GM21528 (cell line): ENCODE data around the gene SORCS2.
A peak's percentile ranks its signal among the peaks of the same experiment; 100 is the strongest.

Source experiments
- ATAC-seq: cut with Tn5 transposase; IDR thresholded peaks from one replicate; pipeline ENCODE4 v1.9.1; 2021; ENCODE audit warnings: mild to moderate bottlenecking, moderate library complexity; ENCODE audit not compliant: unreplicated experiment, low FRiP score

SORCS2 gene

DNA sequence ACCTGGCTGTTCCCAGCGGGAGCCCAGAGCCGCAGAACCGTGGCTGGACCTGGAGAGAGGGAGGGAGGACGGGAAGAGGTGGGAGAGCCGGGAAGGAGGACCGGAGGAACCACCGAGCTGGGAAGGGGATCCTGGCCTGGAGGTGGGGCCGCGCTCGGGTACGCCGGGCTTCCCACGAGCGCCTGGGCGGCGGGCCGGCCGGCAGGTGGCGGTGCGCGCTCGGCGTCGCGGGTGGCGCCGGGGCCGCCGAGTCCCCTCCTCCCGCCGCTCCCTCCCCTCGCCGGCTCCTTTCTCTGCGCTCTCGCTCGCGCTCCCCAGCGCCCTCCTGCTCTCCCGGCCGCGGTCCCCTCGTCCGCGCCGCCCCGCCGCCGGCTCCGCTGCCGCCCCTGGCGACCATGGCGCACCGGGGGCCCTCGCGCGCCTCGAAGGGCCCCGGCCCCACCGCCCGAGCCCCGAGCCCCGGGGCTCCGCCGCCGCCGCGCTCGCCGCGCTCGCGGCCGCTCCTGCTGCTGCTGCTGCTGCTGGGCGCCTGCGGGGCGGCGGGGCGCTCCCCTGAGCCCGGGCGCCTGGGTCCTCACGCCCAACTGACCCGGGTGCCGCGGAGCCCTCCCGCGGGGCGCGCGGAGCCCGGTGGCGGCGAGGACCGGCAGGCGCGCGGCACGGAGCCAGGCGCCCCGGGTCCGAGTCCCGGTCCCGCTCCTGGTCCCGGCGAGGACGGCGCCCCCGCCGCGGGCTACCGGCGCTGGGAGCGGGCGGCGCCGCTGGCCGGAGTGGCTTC lies at the start of gene SORCS2:
Gene SORCS2, plus strand, starts transcription at position 287 of the 778 bp plus-strand sequence.
- peak; percentile 61 for ATAC-seq

DNA sequence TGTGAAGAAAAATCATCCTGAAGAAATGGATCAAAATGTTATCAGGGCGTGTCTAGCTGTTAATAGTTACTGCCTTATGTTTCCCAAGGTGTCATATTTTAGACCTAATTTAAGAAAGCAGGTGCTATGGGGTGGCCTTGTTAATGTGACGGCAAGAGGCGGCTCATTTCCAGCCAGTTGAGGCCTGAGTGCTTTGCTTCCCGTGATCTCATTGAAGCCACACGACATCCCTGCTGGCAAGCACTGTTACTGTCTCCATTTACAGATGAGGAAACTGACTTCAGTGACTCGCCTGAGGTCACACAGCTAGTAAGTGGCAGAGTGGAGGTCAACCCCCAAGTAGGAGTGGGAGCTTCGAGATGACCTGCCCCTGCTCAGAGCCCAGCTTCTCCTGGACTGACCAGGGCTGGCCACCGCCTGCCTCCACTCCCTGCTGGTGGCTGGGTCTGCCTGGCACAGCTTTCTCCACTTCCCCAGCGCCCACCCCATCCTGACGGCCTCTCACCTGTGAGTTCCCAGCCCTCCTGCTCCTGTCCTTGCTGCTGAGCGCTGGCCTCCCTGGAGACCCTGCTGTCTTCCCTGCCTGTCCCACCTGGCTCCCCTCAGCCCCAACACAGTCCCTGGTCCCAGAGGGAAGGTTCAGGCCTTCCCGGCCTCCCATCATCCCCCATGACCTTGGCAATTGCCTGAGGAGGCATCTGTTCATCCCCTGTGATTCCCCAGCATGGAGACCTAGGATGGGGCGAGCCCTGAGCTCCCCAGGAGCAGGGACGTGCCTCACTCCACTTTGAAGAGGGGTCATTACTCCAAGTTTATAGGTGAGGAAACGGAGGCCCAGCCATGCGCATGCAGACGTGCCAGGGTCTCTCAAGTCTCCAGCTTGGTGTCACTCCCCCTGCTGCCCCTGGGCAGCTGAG lies 47.7 kb upstream of the SORCS2 start:
- no peak for ATAC-seq

DNA sequence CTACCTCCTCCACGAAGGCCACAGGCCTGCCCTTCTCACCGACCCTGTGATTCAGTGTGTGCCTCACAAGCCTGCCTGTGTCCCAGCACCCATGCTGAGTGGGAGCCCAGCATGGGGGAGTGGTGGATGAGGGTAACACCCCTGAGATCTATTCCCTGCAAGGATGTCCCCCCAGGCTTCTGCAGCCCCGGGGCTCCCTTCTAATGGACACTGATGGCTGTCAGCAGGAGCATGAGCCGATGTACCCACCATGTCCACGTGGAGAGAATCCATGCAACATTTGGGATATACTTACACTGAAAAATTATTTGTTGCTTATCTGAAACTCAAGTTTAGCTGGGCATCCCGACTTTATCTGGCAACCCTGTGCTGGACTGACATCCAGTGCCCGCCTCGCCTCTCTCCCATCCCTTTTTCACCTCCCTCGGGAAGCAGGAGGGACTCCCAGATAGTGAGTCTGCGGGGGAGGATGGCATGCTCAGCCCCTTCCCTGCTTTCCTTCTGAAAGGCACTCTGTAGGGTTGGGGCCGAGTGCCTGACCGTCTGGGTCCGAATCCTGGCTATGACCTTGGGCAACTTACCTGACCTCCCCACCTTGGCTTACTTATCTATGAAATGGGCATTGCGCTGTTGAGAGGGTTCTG lies 46.9 kb upstream of the SORCS2 start:
- no peak for ATAC-seq

DNA sequence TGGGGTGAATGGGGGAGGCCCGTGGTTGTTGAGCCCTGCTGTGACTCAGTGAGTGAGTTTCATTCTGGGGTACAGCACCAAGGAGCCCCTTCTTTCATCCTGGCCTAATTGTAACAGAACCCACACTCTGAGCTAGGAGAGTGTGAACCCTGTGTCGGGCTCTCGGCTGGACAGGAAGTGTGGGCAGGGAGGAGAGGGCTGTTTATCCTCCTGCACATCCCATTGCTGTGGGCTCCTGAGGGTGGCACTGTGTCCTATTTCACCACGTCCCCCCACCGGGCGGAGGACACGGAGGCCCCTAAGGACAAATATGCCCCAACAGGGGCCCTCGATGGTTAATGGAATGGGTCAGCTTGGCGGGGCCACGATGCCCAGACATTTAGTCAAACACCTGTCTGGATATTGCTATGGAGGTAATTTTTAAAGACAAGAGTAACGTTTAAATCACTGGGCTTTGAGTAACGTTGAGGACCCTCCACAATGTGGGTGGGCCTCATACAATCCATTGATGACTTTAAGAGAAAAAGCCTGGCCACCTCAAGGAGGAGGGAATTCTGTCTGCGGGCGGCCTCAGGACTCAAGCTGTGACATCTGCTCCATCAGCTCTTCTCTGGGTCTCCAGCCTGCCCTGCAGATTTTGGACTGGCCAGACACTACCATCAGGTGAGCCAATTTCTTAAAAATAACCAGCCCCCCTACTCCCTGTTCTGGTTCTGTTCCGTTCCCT lies 46.1 kb upstream of the SORCS2 start:
- no peak for ATAC-seq

DNA sequence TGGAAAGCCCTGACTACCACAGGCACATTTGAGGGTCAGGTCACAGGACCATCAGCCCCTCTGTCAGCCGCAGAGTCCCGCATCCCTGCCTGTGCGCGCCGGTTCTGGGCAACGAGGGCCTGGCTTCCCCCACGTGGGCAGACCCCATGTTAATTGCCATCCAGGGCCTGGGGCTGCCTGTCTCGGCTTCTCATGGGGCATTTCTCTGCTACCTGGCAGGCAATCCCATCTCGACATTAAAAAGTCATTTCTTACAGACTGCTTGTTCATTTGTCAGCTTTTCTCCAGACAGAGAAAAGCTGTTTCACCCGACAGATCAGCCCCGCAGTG lies 45.6 kb upstream of the SORCS2 start:
- ATAC-seq = no peak

DNA sequence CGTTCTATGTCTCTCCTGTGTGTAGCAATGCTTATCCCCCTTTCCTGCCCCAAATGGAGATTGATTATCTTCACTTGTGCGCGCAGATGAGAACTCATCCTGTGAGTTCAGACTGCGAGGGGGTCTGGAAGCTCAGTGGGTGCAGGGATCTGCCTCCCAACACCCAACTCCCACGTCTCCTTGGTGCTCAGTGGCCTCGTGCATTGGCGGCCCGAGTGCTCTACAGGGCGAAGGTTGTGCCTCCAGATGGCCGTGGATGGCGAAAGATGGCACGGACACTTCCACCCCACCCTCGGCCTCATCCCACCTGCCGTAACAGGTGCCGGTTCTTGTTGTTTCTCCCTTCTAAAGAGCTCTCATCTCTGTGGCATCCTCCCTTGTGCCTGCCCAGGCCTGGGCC lies 45.1 kb upstream of the SORCS2 start:
- no peak for ATAC-seq

GRCh38 chr4:7147661-7148310 lies 44.6 kb upstream of the SORCS2 start:
- no peak for ATAC-seq

GRCh38 chr4:7148337-7148736 lies 44.0 kb upstream of the SORCS2 start:
- ATAC-seq = no peak

DNA sequence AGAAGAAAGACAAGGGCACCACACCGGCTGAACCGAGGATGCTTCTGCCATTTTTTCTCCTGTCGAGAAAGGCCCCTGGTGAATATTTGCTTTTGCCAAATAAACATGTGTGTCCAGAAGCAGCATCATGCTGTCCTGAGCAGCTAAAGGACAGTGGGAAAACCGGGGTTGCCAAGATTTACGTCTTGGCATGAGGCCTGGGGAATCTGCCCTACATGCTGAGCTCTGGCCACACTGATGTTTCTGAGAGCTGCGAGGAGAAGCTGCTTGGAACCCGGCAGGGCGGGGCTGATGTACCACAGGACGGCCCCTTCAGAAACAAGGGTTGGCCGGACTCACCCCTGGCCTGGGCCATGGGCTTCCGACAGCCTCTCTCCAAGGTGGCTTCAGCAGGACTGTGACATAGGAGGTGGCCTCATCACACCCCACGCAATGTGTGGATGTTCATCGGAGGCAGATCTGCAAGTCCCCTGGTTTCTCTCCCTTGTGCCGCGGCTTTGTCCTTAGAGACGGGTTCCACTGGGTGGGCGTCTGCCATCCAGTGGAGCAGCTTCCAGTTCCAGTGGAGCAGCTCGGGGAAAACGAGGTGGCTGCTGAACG lies 42.2 kb upstream of the SORCS2 start:
- no peak for ATAC-seq

DNA sequence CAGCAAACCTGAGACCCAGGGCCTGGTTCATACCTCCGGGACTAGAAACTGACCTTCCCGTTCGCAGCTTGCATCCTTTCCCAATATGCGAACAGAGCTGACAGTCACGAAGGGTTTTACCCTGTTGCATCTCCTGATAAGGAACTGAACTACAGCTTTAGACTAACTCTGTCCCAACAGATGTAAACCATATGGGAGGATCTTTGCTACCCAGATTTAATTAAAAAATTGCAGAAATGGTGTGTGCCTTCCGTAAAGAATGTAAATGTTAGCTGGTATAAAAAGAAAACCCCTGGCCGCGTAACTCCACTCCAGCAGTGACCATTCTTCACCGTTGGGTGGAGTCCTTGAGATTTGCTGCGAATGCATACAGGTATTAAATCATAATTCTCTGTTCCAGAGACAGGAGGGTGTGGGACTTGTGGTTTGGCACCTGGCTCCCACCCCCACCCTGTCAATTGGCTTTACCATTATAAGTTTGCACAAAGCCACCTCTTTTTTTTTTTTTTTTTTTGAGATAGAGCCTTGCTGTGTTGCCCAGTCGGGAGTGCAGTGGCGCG lies 40.6 kb upstream of the SORCS2 start:
- no peak for ATAC-seq

GRCh38 chr4:7153711-7154110 lies 38.6 kb upstream of the SORCS2 start:
- ATAC-seq = no peak

- no peak for ATAC-seq
These were observed 37.9 kb upstream of the SORCS2 start for GRCh38 chr4:7154351-7154981.

DNA sequence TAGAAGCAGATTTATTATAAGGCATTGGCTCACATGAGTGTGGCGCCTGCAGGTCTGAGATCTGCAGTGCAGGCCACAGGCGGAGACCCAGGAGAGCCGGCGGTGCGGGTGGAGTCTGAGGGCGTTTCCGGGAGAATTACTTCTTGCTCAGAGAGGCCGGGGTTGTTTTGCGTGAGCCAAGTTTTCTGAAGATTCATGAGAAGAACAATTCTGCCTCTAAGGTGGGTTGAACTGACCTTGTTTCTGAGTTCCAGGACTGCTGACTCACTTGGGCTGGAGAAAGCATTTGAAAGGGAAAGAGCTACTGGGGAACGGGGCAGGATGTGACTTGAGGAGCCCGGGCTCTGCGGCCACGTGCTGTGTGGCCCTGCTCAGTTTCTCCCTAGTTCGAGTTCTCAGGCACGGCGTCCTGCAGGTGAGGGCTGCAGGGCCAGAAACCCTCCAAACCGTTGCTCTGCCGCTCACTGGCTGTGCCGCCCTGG lies 36.7 kb upstream of the SORCS2 start:
- ATAC-seq = no peak

DNA sequence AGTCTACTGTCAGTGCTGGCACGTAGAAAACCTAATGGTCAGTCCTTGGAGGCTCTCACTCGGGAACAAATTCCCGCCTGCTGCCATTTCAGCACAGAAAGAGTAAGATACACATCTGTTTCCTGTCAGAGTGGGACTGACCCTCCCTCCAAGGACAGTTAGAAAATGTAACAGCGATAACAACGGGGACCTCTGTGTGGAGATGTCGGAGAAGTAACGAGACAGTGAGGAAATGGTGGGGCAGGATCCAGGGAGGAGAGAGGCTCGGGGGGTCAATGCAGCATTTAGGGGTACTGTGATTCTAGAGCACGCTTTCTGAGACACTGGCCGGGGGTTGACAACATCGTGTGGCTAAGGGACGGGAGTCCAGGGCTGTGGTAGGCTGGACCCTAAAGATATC lies 36.0 kb upstream of the SORCS2 start:
- no peak for ATAC-seq

DNA sequence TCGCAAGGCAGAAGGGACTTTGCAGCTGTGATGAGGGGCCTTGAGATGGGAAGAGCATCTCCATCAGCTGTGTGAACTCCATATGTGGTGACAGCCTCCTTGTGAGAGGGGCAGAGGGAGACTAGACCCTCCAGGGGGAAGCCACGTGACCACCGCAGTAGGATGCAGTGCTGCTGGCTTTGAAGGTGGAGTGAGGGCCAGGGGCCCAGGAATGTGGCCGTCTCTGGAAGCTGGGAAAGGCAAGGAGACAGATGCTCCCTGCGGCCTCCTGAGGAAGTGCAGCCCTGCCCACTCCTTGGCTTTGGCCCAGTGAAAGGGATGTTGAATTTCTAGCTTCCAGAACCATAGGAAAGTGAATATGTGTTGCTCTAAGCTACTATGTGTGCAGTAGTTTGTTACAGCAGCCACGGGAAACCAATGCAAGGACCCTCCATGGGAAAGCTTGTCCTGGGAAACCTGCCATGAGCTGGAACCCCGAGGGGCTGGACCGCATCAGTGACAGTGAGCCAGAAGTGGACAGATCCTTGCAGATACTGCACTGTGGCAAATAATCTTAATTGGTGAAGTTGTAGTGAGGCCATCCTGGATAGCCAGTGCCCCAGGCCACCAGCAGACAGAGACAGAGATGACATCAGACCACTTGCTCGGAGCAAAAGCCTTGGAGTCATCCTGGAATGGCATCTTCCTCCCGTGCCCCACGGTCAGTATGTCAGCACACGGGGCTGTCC lies 35.4 kb upstream of the SORCS2 start:
- ATAC-seq = no peak

DNA sequence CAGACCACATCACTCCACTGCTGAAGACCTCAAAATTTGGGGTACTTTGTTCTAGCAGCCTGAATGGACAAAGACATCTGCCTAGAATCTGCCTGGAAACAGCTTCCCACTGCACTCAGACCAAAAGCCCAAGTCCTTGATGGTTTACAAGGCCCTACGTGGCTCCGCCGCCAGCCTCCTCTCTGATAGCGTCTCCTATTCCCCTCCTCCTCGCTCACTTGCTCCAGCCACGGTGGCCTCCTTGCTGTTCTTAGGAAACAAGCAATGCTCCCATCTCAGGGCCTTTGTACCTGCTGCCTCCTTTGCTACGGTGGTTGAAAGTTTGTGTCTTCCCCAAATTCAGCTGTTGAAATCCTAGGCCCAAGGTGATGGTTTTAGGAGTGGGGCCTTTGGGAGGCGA lies 34.7 kb upstream of the SORCS2 start:
- ATAC-seq = no peak

- no peak for ATAC-seq
These were observed 34.1 kb upstream of the SORCS2 start for GRCh38 chr4:7158081-7158750.

- ATAC-seq = no peak
These were observed 33.3 kb upstream of the SORCS2 start for GRCh38 chr4:7158991-7159390.
